B cell (primary cell): ENCODE measurements around the gene ACTRT1.

ENCODE experiments used
- EZH2 ChIP-seq: IDR thresholded peaks from 2 replicates; pipeline ENCODE4 v1.6.1; 2012; ENCODE audit warnings: borderline replicate concordance, low read depth, mild to moderate bottlenecking, moderate library complexity, low read length; ENCODE audit not compliant: insufficient read depth, poor library complexity, severe bottlenecking
- TF ChIP-seq, protein P1 (sequence below): fragments of 200-600 bp; IDR thresholded peaks from one replicate; pipeline ENCODE4 v1.8.0; 2022; ENCODE audit warnings: antibody characterized with exemption, mild to moderate bottlenecking

GRCh38 chrX:128078545-128078944 lies 26.3 kb upstream of the ACTRT1 start:
- TF ChIP-seq, protein P1, sequence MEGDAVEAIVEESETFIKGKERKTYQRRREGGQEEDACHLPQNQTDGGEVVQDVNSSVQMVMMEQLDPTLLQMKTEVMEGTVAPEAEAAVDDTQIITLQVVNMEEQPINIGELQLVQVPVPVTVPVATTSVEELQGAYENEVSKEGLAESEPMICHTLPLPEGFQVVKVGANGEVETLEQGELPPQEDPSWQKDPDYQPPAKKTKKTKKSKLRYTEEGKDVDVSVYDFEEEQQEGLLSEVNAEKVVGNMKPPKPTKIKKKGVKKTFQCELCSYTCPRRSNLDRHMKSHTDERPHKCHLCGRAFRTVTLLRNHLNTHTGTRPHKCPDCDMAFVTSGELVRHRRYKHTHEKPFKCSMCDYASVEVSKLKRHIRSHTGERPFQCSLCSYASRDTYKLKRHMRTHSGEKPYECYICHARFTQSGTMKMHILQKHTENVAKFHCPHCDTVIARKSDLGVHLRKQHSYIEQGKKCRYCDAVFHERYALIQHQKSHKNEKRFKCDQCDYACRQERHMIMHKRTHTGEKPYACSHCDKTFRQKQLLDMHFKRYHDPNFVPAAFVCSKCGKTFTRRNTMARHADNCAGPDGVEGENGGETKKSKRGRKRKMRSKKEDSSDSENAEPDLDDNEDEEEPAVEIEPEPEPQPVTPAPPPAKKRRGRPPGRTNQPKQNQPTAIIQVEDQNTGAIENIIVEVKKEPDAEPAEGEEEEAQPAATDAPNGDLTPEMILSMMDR: no peak
- TF ChIP-seq EZH2: no peak
